NCI-H1930 (cell line): Measurements from ENCODE around the gene GNMT.

Experiments used
- DNase-seq, 2 experiments: peaks; one replicate each; lab custom pipeline; 2025; lab: John Stamatoyannopoulos, UW

The GNMT gene

DNA sequence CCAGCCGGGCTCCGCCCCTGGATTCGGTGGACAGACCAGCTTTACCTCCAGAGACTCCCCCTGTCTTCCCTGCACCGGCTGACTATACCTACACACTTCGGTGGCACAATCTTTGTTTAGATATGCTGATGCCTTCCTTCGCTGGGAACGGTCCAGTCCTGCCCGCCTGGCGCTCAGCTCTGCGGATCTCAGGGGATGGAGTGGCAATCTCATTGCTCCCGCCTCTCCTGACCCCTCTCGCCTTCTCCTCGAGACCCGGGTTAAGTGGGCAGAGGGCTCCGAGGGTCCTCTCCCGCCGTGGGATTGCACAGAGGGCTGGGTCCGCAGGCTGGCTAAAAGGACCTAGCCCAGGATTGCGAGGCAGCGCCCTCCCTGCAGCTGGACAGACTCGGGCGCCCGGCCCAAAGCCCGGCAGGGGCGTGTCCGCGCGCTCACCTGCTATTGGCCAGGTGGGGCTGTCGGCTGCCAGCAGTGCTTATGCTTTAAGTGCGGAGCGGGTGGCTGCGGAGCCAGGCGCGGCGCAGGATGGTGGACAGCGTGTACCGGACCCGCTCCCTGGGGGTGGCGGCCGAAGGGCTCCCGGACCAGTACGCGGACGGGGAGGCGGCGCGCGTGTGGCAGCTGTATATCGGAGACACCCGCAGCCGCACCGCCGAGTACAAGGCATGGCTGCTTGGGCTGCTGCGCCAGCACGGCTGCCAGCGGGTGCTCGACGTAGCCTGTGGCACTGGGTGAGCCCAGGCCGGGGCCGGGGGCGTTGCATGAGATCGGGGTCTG is at the start of gene GNMT:
Gene GNMT, plus strand, starts transcription at position 512 of the 777 bp plus-strand sequence. Its CDS starts 14 bp downstream, at position 526.
- DNase-seq: peak; percentile 57 to 75

DNA sequence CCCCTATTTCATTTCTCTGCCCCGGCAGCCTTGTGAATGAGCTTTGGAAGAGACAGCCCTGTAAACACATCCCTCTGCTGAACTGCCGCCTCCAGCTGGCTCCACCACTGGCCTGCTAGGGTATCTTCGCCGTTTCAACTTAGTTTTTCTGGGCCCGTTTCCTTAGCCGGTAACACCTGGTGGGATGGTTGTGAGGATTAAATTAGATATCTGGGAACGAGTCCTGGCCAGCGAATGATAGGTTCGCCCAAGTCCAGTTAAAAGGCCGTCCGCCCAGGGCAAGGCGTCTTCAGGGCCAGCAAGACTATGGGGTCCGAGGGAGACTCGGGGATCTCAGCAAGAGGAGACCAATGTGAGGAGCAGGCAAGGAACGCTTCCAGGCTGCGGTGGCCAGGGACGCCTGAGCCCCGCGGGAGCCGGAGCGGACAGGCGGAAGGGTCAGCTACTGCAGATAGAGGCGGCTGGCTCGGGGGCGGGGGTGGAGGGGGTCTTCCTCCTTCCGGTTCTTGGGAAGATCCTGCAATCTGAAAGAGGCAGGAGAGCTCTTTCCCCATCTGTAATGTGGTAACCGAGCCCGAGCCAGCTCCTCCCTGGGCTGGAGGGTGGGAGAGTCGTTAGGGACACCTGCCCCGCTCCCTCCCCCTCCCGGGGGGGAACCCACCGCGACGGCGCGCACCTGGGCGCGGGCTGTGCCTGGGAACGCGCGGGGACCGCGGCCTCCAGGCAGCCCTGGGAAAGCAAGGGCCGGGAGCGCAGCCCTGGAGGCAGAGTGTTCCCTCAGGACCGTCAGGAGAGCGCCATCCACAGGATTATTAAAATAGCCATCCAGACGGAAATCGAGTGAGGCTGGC is 49.2 kb upstream of the GNMT start:
- DNase-seq: no peak

DNA sequence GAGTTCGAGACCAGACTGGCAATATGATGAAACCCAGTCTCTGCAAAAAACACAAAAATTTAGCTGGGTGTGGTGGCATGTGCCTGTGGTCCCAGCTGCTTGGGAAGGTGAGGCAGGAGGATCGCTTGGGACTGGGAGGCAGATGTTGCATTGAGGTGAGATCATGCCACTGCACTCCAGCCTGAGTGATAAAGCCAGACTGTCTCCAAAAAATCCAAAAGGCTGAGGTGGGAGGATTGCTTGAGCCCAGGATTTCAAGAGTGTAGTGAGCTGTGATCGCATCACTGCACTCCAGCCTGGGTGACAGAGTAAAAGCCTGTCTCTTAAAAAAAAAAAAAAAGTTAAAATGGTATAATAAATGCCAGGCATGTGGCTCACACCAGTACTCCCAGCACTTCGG is 46.0 kb upstream of the GNMT start:
- no peak for DNase-seq

DNA sequence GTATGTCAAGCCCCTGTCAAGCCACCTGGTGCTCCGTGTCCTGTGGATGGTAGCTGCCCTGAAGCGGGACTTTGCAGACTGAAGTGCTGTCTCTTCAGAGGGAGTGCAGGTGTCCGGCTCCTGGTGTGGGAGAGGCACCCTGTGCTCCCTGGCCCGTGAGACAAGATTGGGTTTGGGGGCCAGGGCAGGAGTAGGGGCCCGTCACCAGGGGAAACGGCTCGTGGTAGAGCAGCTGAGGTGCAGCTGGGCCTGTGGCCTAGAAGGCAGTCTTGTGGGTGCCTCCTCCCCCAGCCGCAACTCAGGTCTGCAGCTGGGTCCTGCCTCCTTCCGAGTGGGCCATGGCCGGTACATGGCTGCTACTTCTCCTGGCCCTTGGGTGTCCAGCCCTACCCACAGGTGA is 44.8 kb upstream of the GNMT start, which contains the start of gene PTCRA:
Gene PTCRA, plus strand, starts transcription at position 322 of the 400 bp plus-strand sequence. Its CDS starts 17 bp downstream, at position 339.
- DNase-seq: no peak

DNA sequence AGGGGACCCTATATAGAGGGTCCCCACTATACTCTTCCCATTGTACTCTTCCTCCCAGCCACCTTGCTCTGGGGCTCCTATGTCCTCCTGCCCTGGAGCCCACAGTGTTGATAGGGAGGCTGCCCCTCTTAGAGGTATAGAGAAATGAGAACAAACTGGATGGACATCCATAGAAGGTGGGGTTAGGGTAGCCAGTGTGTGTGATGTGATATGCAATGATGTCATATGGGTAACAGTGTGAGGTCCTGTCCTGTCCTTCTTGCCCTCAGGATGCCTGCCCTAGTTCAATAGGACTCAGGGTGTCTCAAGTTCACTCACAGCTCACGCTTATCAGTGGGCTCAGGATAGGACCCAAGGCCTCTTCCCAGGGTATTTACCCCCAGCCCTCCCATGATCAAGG is 44.3 kb upstream of the GNMT start:
- DNase-seq: no peak

DNA sequence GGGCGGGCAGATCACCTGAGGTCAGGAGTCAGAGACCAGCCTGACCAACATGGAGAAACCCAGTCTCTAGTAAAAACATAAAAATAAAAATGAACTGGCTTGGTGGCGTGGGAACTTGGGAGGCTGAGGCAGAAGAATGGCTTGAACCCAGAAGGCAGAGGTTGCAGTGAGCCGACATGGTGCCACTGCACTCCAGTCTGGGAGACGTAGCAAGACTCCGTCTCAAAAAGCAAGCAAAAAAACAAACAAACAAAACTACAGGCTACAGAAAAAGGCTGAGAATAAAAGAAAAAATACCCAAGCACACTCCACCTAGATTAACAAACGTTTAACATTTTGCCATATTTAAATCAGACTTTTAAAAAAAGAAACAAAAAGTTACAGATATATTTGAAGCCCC is 38.8 kb upstream of the GNMT start:
- no peak for DNase-seq

DNA sequence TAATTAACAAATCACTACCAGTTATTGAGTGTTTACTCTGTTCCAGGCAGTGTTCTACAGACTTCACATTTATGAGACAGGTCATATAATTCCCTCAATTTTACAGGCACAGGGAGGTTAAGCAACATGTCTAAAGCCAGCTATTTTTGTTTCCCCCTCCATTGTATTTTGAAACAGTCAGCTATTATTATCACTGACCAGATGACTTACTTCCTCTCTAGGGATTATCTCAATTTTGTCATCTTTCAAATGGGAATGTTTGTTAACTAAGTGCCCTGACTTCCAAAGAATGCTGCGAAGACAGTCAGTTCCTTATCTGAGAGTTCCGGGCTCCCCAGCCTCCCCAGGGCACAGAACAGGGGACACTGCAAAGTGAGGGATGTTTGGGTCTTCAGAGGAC is 36.9 kb upstream of the GNMT start:
- DNase-seq: no peak

DNA sequence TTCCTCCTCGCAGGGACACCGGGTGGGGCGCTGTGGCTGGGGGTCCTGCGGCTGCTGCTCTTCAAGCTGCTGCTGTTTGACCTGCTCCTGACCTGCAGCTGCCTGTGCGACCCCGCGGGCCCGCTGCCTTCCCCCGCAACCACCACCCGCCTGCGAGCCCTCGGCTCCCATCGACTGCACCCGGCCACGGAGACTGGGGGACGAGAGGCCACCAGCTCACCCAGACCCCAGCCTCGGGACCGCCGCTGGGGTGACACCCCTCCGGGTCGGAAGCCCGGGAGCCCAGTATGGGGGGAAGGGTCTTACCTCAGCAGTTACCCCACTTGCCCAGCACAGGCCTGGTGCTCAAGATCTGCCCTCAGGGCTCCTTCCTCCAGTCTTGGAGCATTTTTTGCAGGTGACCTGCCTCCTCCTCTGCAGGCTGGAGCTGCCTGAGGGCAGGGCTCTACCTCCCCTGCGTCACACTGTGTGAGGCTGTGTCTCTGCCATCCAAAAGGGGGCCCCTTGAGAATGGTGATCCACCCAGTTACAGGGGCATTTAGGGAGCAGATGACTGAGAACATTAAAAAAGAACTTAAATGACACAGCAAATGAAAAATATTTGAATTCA is 35.2 kb upstream of the GNMT start:
- no peak for DNase-seq

DNA sequence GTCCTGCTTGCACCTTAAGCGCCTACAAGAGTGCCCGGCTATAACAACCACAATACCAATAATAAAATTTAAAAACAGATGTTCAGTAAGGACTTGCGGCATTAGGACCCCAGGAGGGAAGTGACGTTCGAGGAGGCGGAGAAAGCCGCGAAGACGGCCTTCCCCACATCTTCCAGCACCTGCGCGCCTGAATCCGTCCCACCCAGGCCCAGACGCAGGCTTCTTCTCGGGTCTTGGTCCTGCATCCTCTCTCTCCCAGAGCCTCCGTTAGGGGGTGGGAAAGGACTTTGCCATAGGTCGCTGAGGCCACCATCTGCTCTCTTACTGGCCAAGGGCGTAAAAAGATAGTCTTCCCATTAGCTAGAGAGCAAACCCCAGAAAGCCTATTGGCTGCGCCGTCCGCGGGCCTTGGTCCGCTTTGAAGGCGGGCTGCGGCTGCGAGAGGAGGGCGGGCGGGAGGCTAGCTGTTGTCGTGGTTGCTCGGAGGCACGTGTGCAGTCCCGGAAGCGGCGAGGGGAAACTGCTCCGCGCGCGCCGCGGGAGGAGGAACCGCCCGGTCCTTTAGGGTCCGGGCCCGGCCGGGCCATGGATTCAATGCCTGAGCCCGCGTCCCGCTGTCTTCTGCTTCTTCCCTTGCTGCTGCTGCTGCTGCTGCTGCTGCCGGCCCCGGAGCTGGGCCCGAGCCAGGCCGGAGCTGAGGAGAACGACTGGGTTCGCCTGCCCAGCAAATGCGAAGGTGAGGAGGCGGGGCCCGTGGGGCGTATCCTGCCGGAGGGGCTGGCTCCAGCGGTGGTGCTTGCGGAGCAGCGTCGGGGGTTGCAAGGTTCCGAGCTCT is 31.4 kb upstream of the GNMT start, which contains the start of gene CNPY3:
Gene CNPY3, plus strand, starts transcription at position 495 of the 835 bp plus-strand sequence. Its CDS starts 91 bp downstream, at position 586.
- DNase-seq: peak; percentile 95 to 96

DNA sequence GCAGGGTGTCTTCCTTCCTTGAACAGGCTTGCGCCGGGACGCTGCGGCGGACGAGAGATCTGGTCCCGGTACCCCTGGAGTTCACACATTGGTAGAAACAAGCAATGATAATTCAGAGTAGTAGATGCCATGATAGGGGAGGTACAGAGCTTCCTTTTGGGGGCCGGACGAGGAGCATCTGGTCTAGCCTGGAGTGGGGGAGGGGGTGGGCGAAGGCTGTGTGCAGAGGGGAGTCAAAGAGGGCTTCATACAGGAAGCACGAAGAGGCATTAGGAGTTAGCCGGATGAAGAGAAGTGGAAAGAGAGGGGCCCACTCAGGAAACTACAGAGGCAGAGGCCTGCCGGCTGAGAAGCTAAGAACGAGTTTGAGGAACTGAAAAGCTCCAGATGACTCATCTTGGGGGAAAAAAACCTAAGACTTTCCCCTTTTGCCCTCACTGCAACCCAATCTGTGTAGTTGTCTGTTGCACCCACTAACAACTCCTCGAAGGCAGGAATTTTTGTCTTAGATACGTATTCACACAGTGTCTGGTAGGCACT is 30.7 kb upstream of the GNMT start:
- DNase-seq: no peak

DNA sequence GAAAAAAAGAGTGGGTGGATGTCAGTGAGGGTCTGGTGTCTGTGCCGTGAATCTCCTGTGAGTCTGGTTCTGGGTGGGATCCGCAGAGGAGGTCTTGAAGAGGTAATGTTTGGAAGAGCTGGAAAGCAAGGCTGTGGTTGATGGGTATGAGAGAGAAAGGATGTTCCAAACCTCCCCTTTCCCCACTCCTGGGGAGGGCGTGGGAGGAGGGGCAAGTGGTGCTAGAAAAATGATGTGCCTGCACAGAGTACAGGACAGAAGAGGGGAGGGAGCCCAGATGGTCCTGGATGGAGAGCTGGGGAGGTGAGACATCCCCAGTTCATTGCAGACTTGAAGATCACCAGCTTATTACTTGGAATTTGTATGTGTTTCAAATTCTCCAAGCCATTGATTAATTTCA is 28.1 kb upstream of the GNMT start:
- no peak for DNase-seq

DNA sequence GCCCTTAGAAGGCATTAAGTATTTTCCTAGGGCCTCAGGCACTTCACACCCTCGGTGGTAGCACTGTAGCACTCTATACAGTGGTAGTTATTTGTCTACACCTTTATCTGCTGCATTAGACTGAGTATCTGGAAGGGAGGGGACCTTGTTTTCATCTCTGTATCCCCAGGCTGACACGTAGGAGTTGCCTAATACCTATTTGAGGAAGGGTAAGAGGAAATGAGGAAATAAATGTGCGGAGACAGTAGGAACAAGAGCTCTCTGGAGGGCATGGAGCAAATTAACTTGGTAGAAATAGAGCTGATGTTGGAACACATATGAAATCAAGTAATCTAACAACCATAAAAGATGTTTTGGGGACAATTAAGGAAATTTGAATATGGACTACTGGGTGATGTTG is 27.3 kb upstream of the GNMT start:
- no peak for DNase-seq

DNA sequence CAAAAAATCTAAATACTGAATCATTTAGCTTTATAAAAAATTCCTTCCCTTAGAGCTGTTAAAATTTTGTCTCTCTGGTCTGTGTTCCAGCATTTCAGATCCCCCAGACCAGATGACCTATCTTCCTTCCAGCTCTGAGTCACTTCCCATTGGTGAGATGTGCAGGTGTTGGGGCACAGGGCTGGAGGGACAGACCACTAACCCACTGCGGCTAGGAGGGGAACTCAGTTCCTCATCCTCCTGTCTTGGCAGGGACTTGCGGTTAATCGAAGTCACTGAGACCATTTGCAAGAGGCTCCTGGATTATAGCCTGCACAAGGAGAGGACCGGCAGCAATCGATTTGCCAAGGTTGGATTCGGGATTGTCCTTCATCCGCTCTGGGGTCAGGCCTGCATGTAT is 25.2 kb upstream of the GNMT start:
- DNase-seq: no peak

DNA sequence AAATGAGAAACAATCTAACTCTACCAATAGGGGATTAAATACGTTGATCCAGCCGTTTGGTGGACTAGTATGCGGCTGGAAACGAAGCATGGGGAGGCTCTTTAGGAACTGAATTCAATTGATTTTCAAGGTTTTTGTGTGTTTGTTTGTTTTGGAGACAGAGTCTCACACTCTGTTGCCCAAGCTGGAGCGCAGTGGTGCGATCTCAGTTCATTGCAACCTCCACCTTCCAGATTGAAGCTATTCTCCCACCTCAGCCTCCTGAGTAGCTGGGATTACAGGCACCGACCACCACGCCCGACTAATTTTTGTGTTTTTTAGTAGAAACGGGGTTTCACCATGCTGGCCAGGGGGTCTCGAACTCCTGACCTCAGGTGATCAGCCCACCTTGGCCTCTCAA is 24.2 kb upstream of the GNMT start:
- no peak for DNase-seq

DNA sequence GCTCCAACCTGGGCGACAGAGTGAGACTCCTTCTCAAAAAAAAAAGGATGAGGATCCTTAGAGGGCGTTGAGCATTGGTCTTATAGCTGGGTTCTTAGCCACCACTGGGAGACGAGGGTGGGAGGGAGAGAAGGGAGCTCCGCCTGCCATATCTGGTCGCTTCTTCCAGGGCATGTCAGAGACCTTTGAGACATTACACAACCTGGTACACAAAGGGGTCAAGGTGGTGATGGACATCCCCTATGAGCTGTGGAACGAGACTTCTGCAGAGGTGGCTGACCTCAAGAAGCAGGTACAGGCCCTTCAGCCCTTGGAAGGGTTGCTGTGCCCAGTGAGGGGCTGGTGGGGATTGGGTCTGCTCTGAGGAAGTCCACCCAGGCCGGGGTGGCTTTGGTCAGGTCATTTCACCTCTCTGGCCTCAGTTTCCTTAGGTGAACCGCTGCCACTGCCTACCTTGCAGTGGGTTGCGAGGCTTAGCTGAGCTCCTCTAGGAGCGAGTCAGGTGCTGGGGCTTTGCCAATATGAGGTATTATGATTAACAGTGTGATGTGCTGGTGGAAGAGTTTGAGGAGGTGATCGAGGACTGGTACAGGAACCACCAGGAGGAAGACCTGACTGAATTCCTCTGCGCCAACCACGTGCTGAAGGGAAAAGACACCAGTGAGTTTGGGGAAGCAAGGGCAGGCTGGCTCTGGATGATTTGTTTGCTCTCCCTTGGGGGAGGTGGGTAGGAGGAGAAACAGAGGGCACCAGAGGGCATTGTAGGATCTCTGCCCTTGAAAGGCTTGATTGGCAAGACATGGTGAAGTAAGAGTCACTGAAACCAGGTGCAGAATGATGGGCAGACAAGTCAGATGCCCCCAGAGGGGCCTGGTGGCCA is 22.8 kb upstream of the GNMT start:
- no peak for DNase-seq

DNA sequence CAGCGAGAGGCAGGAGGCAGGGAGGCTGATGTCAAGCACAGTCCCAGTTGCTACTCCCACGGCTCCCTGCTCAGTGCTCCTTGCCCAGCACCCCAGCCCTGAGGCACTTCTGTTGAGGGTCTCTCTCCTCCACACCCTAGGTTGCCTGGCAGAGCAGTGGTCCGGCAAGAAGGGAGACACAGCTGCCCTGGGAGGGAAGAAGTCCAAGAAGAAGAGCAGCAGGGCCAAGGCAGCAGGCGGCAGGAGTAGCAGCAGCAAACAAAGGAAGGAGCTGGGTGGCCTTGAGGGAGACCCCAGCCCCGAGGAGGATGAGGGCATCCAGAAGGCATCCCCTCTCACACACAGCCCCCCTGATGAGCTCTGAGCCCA is 22.1 kb upstream of the GNMT start:
- DNase-seq: no peak

DNA sequence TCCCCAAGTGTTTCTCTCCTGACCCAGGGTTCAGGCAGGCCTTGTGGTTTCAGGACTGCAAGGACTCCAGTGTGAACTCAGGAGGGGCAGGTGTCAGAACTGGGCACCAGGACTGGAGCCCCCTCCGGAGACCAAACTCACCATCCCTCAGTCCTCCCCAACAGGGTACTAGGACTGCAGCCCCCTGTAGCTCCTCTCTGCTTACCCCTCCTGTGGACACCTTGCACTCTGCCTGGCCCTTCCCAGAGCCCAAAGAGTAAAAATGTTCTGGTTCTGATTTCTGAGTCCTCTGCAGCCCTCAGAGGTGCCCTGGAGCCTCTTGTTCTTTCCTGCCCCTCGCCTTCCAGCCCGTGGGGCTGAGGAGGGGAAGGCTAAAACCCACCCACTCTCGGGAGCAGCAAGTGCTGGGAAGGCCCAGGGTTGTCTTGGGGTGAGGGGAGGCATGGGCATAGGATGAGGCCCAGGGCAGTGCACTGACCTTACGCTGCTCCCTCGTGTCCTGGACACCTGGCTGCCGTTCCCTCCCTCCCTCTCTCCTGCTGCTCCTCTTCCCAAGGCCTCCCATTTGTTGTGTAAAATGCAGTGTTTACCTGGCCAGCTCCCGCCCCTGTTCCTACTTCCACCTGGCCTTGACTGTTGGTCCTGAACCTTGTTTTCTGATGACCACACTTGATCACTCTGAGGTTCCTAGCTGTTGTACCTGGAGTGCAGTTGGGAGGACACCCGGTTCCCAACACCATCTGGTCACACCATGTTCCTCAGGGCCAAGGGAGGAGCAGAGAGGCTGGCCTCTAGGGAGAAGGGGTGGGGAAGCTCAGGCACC is 21.4 kb upstream of the GNMT start:
- no peak for DNase-seq

DNA sequence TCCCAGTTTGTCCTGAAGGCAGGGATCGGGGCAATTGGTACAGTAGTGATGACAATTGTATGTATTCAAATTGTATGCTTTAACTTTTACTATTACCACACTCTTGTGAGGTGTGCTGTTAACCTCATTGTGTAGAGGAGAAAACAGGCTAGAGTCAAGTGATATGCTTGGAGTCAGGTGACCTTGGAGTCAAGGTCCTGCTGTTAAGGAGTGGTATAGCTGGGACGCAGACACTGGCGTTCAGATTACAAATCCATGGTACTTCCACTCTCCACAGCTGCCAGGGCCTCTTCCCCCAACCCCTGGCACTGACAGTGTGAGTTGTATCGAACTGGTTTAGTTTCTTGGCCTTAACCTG is 20.8 kb upstream of the GNMT start:
- no peak for DNase-seq

DNA sequence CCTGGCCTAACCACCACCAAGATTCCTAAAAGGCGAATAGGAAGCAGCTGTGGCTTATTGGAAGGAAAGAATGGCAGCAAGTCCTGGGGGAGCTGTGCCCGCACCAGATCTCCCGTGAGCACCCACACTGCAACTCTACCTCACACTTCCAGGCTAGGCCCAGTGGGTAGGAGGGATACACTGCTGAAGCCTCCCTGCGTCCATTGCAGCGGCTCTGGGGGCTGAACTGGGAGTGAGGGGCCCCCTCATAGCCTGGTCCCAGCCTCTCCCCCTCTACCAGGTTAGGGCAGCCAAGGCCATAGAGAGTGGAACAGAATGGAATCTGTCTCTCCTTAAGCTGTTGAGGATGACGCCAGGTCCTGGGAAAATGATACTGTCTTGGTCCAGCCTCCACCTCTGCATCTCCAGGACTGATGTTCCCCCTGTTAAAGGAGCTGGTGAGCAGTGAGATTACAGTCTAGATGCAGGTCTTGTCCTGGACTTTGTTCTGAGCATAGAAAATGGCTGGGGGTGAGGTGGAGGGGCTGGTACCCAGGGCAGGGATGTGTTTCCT is 20.0 kb upstream of the GNMT start:
- no peak for DNase-seq
